Activated B cell treated with CpG ODN at 0.5 μM for 24 hours (primary cell): Measurements from ENCODE around the gene EPB41L4A. TPM values are rescaled to one million over a fixed set of nuclear protein-coding genes. Genes with fewer than 3 reads are reported as not detected.
A peak's percentile ranks its signal among the peaks of the same experiment; 100 is the strongest.

Source experiments
- ATAC-seq: fragments of 200-7000 bp; cut with Tn5 transposase; one replicate; pipeline ENCODE4 v1.10.0; 2021; ENCODE audit warnings: low read depth, mild to moderate bottlenecking, moderate library complexity
- CTCF ChIA-PET: fragments of 350-600 bp; sonication (Branson Sonifier 250); formaldehyde crosslinking; loops from one replicate; lab custom pipeline; 2021; ENCODE audit warnings: antibody characterized with exemption; lab: Charles Lee
- POLR2A ChIA-PET: fragments of 350-600 bp; sonication (Branson Sonifier 250); formaldehyde crosslinking; loops from one replicate; lab custom pipeline; 2021; ENCODE audit warnings: antibody characterized with exemption; lab: Charles Lee
- DNase-seq: peaks from one replicate; pipeline ENCODE4 v3.0.0; 2022
- H3K27ac Mint-ChIP-seq: one replicate; pipeline ENCODE4 v1.8.0; 2020; ENCODE audit warnings: mixed read lengths
- H3K27me3 Mint-ChIP-seq: one replicate; pipeline ENCODE4 v1.8.0; 2021; ENCODE audit warnings: mixed read lengths
- H3K36me3 Mint-ChIP-seq: one replicate; pipeline ENCODE4 v1.8.0; 2021; ENCODE audit warnings: low read depth, mixed read lengths
- H3K4me1 Mint-ChIP-seq: one replicate; pipeline ENCODE4 v1.8.0; 2021; ENCODE audit warnings: mixed read lengths
- H3K4me3 Mint-ChIP-seq: one replicate; pipeline ENCODE4 v1.8.0; 2020; ENCODE audit warnings: mild to moderate bottlenecking, mixed read lengths
- H3K9me3 Mint-ChIP-seq: one replicate; pipeline ENCODE4 v1.8.0; 2020; ENCODE audit warnings: mixed read lengths
- CTCF ChIP-seq: fragments of 200-600 bp; IDR thresholded peaks from one replicate; pipeline ENCODE4 v1.8.0; 2022; ENCODE audit warnings: antibody characterized with exemption, mild to moderate bottlenecking
- intact Hi-C: fragments of 100-400 bp; cut with micrococcal nuclease; formaldehyde crosslinking; loops from one replicate; pipeline ENCODE4 v1.15.1; 2024
- total RNA-seq: library from RNA; stranded (reverse); gene quantifications from 2 replicates; pipeline ENCODE4 v1.2.3, GENCODE V29; 2022

EPB41L4A gene
- total RNA-seq, 1 donor from 2014 or later, result 7.1 TPM

- Mint-ChIP-seq H3K27ac (no peak overlapping the region), H3K27me3 (peaks cover 7% of the 10 kb centered on the region), H3K36me3 (no peaks in the 10 kb centered on the region), H3K9me3 (no peaks in the 10 kb centered on the region), H3K4me3 (no peak overlapping the region), H3K4me1 (peaks cover 2% of the 10 kb centered on the region)
- ATAC-seq (no peak), DNase-seq (no peak)
- ChIA-PET POLR2A (no interaction called here), CTCF (interaction anchor here (0.6 to 1.1 kb wide), 2 partner anchors 21 to 30 kb away, joined by 3 to 4 read pairs; no protein-coding TSS in a partner anchor)
- no peak for TF ChIP-seq CTCF
- intact Hi-C loops, result no loop called here
These were observed 223.2 kb downstream of the EPB41L4A start for GRCh38 chr5:112195924-112196323.

GRCh38 chr5:112192866-112193265 is 226.2 kb downstream of the EPB41L4A start:
- DNase-seq (no peak), ATAC-seq (no peak)
- Mint-ChIP-seq H3K4me1 (no peaks in the 10 kb centered on the region), H3K27me3 (peaks cover 11% of the 10 kb centered on the region), H3K27ac (no peak overlapping the region), H3K9me3 (no peaks in the 10 kb centered on the region), H3K36me3 (no peaks in the 10 kb centered on the region), H3K4me3 (no peak overlapping the region)
- ChIA-PET CTCF (interaction anchor here (1.0 kb wide), 1 partner anchor 565 kb away, joined by 4 read pairs; no protein-coding TSS in a partner anchor), POLR2A (no interaction called here)
- no peak for TF ChIP-seq CTCF
- intact Hi-C loops, result no loop called here

GRCh38 chr5:112192072-112192471 is 227.0 kb downstream of the EPB41L4A start:
- Mint-ChIP-seq H3K27ac (no peak overlapping the region), H3K27me3 (peaks cover 14% of the 10 kb centered on the region), H3K36me3 (no peaks in the 10 kb centered on the region), H3K4me1 (no peaks in the 10 kb centered on the region), H3K9me3 (no peaks in the 10 kb centered on the region), H3K4me3 (no peak overlapping the region)
- ATAC-seq (no peak), DNase-seq (no peak)
- intact Hi-C loops, result no loop called here
- TF ChIP-seq CTCF, result no peak
- CTCF ChIA-PET, result no interaction called here
- POLR2A ChIA-PET, result no interaction called here

- Mint-ChIP-seq H3K9me3 (no peaks in the 10 kb centered on the region), H3K4me3 (no peak overlapping the region), H3K4me1 (no peaks in the 10 kb centered on the region), H3K27ac (no peak overlapping the region), H3K27me3 (peaks cover 14% of the 10 kb centered on the region), H3K36me3 (no peaks in the 10 kb centered on the region)
- ChIA-PET CTCF (interaction anchor here (0.9 kb wide), 1 partner anchor 18 kb away, joined by 3 read pairs; no protein-coding TSS in a partner anchor), POLR2A (no interaction called here)
- TF ChIP-seq CTCF, result no peak
- ATAC-seq (no peak), DNase-seq (no peak)
- intact Hi-C loops, result no loop called here
These were observed 229.7 kb downstream of the EPB41L4A start for GRCh38 chr5:112189391-112189790.

- Mint-ChIP-seq H3K4me1 (no peaks in the 10 kb centered on the region), H3K9me3 (no peaks in the 10 kb centered on the region), H3K27me3 (peaks cover 14% of the 10 kb centered on the region), H3K4me3 (no peak overlapping the region), H3K27ac (no peak overlapping the region), H3K36me3 (no peaks in the 10 kb centered on the region)
- ChIA-PET CTCF (interaction anchor here (0.9 to 1.2 kb wide), 4 partner anchors 10 to 342 kb away, joined by 3 to 4 read pairs (median 4); no protein-coding TSS in a partner anchor), POLR2A (no interaction called here)
- intact Hi-C loops, result no loop called here
- ATAC-seq (peak; percentile 37), DNase-seq (no peak)
- no peak for TF ChIP-seq CTCF
These were observed 232.6 kb downstream of the EPB41L4A start for GRCh38 chr5:112186401-112186990.
